ENCODE results near the gene CA4.
"Not testable (repeated sequence)": the region's sequence is repeated elsewhere in the genome, so short reads cannot be mapped to it uniquely, and the experiment has no call there.

Gene CA4

DNA sequence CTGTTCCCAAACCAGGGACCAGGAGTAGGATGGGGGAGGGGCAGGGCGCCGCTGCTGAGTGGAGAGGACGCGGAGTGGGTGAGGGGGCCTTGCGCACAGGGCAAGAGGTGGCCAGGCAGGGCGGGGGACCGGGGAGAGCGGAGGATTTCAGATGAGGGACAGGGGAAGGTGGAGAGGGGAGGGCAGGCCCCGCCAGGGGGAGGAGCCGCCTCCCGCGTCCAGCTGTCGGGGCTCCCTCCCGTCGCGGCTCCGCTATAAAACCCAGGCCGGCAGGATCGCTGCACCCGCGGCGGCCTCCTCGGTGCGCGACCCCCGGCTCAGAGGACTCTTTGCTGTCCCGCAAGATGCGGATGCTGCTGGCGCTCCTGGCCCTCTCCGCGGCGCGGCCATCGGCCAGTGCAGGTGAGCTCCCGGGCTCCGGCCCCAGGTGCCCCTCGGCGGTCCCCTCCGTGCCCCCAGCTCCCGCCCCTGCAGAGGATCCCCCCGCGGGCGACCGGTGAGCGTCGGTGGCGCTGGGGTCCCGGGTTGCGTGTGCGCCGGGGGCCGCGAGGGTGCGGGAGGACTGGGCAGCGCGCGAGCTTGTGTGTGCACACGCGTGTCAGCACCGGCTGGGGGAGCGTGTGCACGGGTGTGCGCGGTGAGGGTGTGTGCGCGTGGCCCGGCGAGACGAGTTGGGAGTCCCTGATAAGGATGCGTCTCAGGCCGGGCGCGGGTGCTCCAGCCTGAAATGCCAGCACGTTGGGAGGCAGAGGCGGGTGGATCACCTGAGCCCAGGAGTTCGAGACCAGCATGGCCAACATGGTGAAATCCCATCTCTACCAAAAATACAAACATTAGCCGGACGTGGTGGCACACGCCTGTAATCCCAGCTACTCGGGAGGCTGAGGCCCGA is at the start of gene CA4:
Gene CA4 (plus strand): TSS at position 283 of the 892 bp plus-strand sequence. CDS start 62 bp downstream, at position 345.
- FAIRE-seq (no peak), DNase-seq (ENCODE audit: insufficient read length, low spot score) (peak; percentile 75)
- TF ChIP-seq, protein P1, sequence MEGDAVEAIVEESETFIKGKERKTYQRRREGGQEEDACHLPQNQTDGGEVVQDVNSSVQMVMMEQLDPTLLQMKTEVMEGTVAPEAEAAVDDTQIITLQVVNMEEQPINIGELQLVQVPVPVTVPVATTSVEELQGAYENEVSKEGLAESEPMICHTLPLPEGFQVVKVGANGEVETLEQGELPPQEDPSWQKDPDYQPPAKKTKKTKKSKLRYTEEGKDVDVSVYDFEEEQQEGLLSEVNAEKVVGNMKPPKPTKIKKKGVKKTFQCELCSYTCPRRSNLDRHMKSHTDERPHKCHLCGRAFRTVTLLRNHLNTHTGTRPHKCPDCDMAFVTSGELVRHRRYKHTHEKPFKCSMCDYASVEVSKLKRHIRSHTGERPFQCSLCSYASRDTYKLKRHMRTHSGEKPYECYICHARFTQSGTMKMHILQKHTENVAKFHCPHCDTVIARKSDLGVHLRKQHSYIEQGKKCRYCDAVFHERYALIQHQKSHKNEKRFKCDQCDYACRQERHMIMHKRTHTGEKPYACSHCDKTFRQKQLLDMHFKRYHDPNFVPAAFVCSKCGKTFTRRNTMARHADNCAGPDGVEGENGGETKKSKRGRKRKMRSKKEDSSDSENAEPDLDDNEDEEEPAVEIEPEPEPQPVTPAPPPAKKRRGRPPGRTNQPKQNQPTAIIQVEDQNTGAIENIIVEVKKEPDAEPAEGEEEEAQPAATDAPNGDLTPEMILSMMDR (IDR thresholded peaks at IDR 0.05; ENCODE audit: insufficient read depth, missing control alignments): no peak

DNA sequence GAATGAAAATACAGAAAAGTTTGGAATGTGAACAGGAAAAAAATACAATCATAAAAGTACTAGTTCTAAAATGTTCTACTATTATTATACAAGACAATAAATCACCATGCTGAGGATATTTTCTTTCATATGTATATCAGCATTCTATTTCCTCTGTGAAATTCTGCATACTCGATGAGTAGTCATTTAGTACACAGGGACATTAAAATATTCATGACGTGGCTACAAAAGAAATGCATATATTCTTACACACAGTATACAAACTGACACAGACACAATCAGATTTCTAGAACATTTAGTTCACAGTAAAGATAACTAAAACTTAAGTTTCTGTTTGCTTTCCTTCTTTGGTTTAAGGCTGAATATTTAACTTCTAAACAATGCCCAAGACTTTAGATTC is 49.2 kb upstream of the CA4 start:
- not testable (repeated sequence) for DNase-seq (ENCODE audit: insufficient read length, low spot score); FAIRE-seq

DNA sequence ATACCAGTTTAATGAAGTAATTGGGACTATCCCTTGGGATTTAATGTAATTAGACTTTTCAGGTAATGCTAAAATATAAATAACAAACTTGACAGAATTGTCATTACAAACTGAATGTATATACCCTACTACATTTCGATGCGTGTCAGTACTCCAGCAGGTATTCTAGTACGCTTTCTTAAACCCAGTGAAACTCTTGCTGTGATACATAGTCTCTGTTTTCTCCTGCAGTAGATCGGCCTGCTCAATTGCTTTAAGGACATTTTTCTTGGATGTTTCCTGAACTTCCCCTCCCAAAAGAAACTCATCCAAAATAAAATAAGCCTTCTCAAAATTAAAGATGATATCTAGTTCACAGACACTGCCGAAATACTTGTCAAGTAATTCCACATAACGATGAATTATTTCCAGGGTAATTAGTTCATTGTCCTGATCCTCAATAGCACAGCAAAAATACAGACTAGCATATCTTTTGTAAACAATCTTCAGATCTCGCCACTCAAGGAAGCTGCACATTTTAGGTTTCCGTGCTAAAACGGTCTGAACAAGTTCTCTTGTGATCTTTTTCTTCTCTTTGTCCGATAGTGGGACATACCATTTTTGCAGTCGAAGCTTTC is 47.6 kb upstream of the CA4 start:
- FAIRE-seq; DNase-seq (ENCODE audit: insufficient read length, low spot score): not testable (repeated sequence)

DNA sequence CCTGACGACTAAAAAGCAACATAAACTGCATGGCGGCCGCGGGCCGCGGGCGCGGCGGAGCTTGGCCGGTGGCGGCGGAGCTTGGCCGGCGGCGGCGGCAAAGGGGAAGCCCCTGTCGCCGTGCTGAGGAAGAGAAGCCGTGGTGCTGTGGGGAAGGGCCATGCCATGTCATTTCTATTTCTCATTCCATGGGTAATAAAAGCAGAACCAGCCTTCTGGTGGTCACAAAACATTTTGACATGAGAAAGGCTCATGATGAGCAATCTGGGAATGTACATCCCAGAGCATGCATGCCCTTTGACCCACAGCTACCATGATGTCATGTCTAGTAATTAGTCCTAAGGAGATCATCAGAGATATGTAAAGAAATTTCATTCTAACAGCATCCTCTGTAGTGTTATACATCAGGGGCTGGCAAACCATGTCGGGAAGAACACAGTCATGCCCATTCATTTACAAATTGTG is 47.1 kb upstream of the CA4 start:
- DNase-seq (ENCODE audit: insufficient read length, low spot score): no peak
- TF ChIP-seq, protein P1 (IDR thresholded peaks at IDR 0.05; ENCODE audit: insufficient read depth, missing control alignments): no peak
- no peak for FAIRE-seq

DNA sequence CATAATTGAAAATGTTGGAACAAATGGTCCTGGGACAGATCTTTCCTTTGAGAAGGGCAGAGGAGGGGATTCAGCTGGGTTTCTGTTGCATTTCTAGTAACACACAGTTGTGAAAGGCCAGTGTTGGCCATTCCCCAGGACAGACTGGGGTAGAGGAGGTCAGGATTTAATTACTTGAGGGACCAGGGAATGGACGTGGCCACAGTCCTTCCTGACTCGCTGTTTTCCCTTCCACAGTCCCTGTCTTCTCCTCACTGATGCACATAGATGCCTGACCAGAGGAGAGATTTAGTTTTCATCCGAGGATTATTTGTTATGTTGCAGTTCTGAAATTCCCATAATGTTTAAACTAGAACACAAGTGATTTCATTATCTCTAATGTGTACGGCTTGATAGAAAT is 45.8 kb upstream of the CA4 start:
- no peak for DNase-seq (ENCODE audit: insufficient read length, low spot score)
- TF ChIP-seq, protein P1 (IDR thresholded peaks at IDR 0.05; ENCODE audit: insufficient read depth, missing control alignments): no peak

DNA sequence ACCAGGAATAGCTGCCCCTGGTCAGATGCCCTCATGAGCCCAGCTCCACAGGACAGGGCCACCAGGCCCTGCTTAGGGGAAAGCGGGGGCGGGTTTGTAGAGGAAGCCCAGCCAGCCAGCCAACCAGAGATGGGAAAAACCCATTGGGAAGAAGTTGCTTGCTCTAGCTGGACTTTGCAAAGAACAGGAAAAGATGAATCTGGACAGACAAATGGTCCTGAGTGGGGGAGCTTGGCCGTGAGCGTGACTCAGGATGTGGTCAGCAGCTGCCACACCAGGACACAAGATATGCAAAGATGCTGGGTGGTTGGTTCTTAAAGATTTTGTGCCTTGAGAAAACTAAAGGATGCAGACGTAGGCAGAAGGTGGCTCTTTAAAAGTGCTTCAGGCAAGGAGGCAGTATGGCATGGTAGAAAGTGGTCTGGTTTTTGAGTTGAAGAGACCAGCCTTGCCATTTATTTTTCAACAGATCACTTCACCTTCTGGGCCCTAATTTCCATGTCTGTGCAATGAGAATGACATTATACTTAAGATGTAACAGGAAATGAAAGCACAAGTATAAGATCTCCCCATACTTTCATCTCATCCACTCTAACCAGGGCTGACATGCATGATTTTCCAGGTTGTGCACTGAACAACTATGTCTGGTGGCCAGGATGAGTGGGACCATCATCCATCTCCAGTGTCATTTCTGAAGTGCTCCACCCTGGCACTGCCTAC is 43.3 kb upstream of the CA4 start:
- no peak for FAIRE-seq
- TF ChIP-seq, protein P1 (IDR thresholded peaks at IDR 0.05; ENCODE audit: insufficient read depth, missing control alignments): no peak
- no peak for DNase-seq (ENCODE audit: insufficient read length, low spot score)

More for the DNA sequence above, 45.8 kb upstream of the CA4 start:
- FAIRE-seq: no peak

DNA sequence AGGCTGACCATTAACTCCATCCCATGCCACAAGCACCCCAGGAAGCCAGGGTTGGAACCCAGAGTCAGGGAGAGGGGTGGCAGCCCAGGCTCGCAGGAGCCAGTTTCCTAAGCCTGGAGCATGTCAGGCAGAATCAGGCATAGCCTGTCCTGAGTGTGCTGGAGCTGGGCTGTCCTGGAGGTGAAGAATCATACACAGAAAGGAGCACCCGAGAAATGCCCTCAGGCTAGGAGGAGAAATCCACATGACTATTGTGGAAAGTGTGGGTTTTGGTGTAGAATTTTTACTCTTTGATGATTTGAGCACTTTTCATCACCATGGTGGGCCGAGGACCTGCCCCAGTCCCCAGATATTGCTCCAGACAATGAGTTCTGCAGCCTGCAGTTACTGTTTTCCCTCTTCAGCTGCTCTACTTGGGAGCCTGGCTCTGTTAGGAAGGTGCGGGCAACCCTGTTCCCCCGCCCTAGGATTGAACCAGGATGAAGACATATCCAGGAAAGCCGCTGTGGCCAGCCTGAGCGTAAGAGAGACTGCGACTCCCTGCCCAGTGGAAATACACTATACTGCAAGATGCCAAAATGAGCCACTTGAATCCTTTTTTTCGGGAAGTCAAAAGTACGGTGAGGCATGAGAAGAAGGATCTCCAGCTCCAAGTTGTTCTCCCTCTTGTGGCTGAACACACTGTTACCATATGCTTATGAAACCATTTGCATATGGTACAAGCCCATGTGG is 42.1 kb upstream of the CA4 start:
- TF ChIP-seq, protein P1 (IDR thresholded peaks at IDR 0.05; ENCODE audit: insufficient read depth, missing control alignments): no peak
- FAIRE-seq (no peak), DNase-seq (ENCODE audit: insufficient read length, low spot score) (no peak)

DNA sequence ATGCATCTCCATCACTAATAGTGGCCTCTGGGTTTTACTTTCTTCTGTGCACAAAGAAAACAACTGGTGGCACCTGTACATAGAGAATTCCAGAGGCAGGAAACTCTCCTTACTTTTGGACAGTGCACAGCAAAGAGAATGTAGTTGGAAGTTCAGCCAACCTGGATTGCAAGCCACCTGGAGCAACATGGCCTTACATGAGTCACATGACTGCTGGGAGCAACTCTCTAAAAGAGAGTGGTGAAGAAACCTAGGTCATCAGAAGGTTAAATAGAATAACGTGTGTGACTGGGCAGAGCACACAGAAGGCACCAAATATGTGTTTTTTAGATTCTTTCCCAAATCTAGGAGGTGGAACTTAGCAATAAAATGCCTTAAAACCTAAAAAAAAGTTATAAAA is 41.5 kb upstream of the CA4 start:
- DNase-seq (ENCODE audit: insufficient read length, low spot score); FAIRE-seq: not testable (repeated sequence)
